ENCODE data around the gene VMP1.
"Not testable (repeated sequence)": the region's sequence is repeated elsewhere in the genome, so short reads cannot be mapped to it uniquely, and the experiment has no call there.

Gene VMP1

GRCh38 chr17:59775786-59776350 lies 68.4 kb downstream of the VMP1 start:
- no peak for TF ChIP-seq CTCF (conservative IDR thresholded peaks at IDR 0.05; ENCODE audit: low read length)
- no peak for DNase-seq (ENCODE audit: low read depth)
- H3K4me3 ChIP-seq (ENCODE audit: low read length) = no peak overlapping the region

- H3K4me3 ChIP-seq (ENCODE audit: low read length) = no peak overlapping the region
- TF ChIP-seq CTCF (conservative IDR thresholded peaks at IDR 0.05; ENCODE audit: low read length) = no peak
- DNase-seq (ENCODE audit: low read depth) = no peak
These were observed 69.1 kb downstream of the VMP1 start for GRCh38 chr17:59776577-59776976.

- TF ChIP-seq CTCF (conservative IDR thresholded peaks at IDR 0.05; ENCODE audit: low read length) = no peak
- no peak for DNase-seq (ENCODE audit: low read depth)
- H3K4me3 ChIP-seq (ENCODE audit: low read length) = no peak overlapping the region
These were observed 69.6 kb downstream of the VMP1 start for GRCh38 chr17:59777033-59777432.

- DNase-seq (ENCODE audit: low read depth) = no peak
- no peak overlapping the region for H3K4me3 ChIP-seq (ENCODE audit: low read length)
- no peak for TF ChIP-seq CTCF (conservative IDR thresholded peaks at IDR 0.05; ENCODE audit: low read length)
These were observed 71.5 kb downstream of the VMP1 start for GRCh38 chr17:59778996-59779395.

GRCh38 chr17:59779521-59779920 lies 72.1 kb downstream of the VMP1 start:
- H3K4me3 ChIP-seq (ENCODE audit: low read length) = no peak overlapping the region
- no peak for TF ChIP-seq CTCF (conservative IDR thresholded peaks at IDR 0.05; ENCODE audit: low read length)
- DNase-seq (ENCODE audit: low read depth) = no peak

- H3K4me3 ChIP-seq (ENCODE audit: low read length); DNase-seq (ENCODE audit: low read depth): not testable (repeated sequence)
These were observed 73.1 kb downstream of the VMP1 start for GRCh38 chr17:59780548-59780947.

- no peak for TF ChIP-seq CTCF (conservative IDR thresholded peaks at IDR 0.05; ENCODE audit: low read length)
- peak; percentile 42 for DNase-seq (ENCODE audit: low read depth)
- H3K4me3 ChIP-seq (ENCODE audit: low read length) = no peak overlapping the region
These were observed 76.0 kb downstream of the VMP1 start for GRCh38 chr17:59783221-59784047.
